Endothelial cell of umbilical vein (primary cell): ENCODE data around the gene CLEC7A. TPM values are rescaled to one million over a fixed set of nuclear protein-coding genes. Genes with fewer than 3 reads are reported as not detected.
A peak's percentile ranks its signal among the peaks of the same experiment; 100 is the strongest.

Experiments
- BruUV-seq: library from RNA; stranded (reverse); fragments of 400-500 nt; replicated peaks from 2 replicates; lab custom pipeline; 2021; lab: Mats Ljungman, UMichigan
- CTCF ChIA-PET: fragments of 300-600, 350-600 bp; sonication (Branson Sonifier 250); formaldehyde crosslinking; loops from one replicate; lab custom pipeline; 2021; ENCODE audit warnings: antibody characterized with exemption, inconsistent platforms; lab: Charles Lee
- POLR2A ChIA-PET: fragments of 300-600, 350-600 bp; sonication (Branson Sonifier 250); formaldehyde crosslinking; loops from one replicate; lab custom pipeline; 2021; ENCODE audit warnings: antibody characterized with exemption, inconsistent platforms; lab: Charles Lee
- DNase-seq: peaks from one replicate; pipeline ENCODE4 v3.0.0-alpha.2; 2011; ENCODE audit warnings: low read depth, low spot score
- FAIRE-seq: peaks from 2 replicates; lab custom pipeline; 2011; peaks lifted over from hg19 to GRCh38; lab: Jason Lieb, UNC
- H2AFZ ChIP-seq: 2 replicates; pipeline ENCODE4 v1.6.0; 2012; ENCODE audit warnings: low read depth, low read length, control low read depth, inconsistent platforms
- H3K27ac ChIP-seq: 2 replicates; pipeline ENCODE4 v1.5.1; 2011; ENCODE audit warnings: low read depth, mild to moderate bottlenecking, control low read depth, low read length, moderate library complexity; ENCODE audit not compliant: insufficient read depth
- H3K27me3 ChIP-seq, 2 experiments: 2 replicates each; pipeline versions ENCODE4 v1.6.0 to v1.6.1; 2011; ENCODE audit warnings: low read length in 2 of 2, mixed read lengths in 1 of 2; ENCODE audit not compliant: control insufficient read depth in 2 of 2, insufficient read depth in 2 of 2
- H3K36me3 ChIP-seq, 2 experiments: 2 replicates in 1 of 2; 3 replicates in 1 of 2; pipeline ENCODE4 v1.5.1; 2011; ENCODE audit warnings: low read length in 2 of 2, mild to moderate bottlenecking in 1 of 2, moderate library complexity in 1 of 2; ENCODE audit not compliant: control insufficient read depth in 2 of 2, insufficient read depth in 2 of 2; ENCODE audit errors: extremely low read depth in 1 of 2
- H3K4me1 ChIP-seq: 3 replicates; pipeline ENCODE4 v1.5.1; 2011; ENCODE audit warnings: mild to moderate bottlenecking, low read length; ENCODE audit not compliant: control insufficient read depth, insufficient read depth; ENCODE audit errors: extremely low read depth
- H3K4me2 ChIP-seq: 2 replicates; pipeline ENCODE4 v1.6.1; 2011; ENCODE audit warnings: low read length, control low read depth, mixed read lengths; ENCODE audit not compliant: insufficient read depth
- H3K4me3 ChIP-seq, 3 experiments: fragments of 200-600 bp in 1 of 3; sonication (generic), shearing (Covaris generic) in 1 of 3; replicated peaks in 1 of 3; 2 replicates each; pipeline ENCODE4 v1.5.1; 2011 to 2016; ENCODE audit warnings: control low read depth in 3 of 3, low read length in 3 of 3, mild to moderate bottlenecking in 2 of 3, inconsistent platforms in 1 of 3, low read depth in 1 of 3, moderate library complexity in 1 of 3; ENCODE audit not compliant: insufficient read depth in 1 of 3
- H3K79me2 ChIP-seq: 2 replicates; pipeline ENCODE4 v1.6.0; 2012; ENCODE audit warnings: low read length, inconsistent platforms; ENCODE audit not compliant: control insufficient read depth, insufficient read depth
- H3K9ac ChIP-seq: replicated peaks from 2 replicates; pipeline ENCODE3; 2011; ENCODE audit warnings: low read length, control low read depth; ENCODE audit not compliant: insufficient read depth; ENCODE audit errors: extremely low read depth
- H3K9me1 ChIP-seq: replicated peaks from 3 replicates; pipeline ENCODE4 v1.6.0; 2011; ENCODE audit warnings: mild to moderate bottlenecking, low read length; ENCODE audit not compliant: control insufficient read depth, insufficient read depth; ENCODE audit errors: extremely low read depth
- H3K9me3 ChIP-seq: replicated peaks from 2 replicates; pipeline ENCODE4 v1.5.1; 2012; ENCODE audit warnings: low read length, inconsistent platforms; ENCODE audit not compliant: control insufficient read depth, insufficient read depth
- H4K20me1 ChIP-seq: replicated peaks from 2 replicates; pipeline ENCODE3; 2011; ENCODE audit warnings: mild to moderate bottlenecking, low read length; ENCODE audit not compliant: control insufficient read depth, insufficient read depth; ENCODE audit errors: extremely low read depth
- CTCF ChIP-seq, 2 donors: IDR thresholded peaks; 1 replicate in 1 of 2; 2 replicates in 1 of 2; pipeline ENCODE4 v1.5.1; 2011; ENCODE audit warnings: low read length in 2 of 2, mild to moderate bottlenecking in 2 of 2, moderate library complexity in 2 of 2, control low read depth in 1 of 2, inconsistent platforms in 1 of 2, low read depth in 1 of 2; ENCODE audit not compliant: insufficient read depth in 1 of 2; ENCODE audit errors: extremely low read depth in 1 of 2
- EZH2 ChIP-seq: IDR thresholded peaks from 2 replicates; pipeline ENCODE4 v1.6.1; 2012; ENCODE audit warnings: borderline replicate concordance, low read depth, mild to moderate bottlenecking, moderate library complexity, low read length, inconsistent platforms; ENCODE audit not compliant: severe bottlenecking
- FOS ChIP-seq: IDR thresholded peaks from 2 replicates; pipeline ENCODE4 v1.6.1; 2011; ENCODE audit warnings: mild to moderate bottlenecking, low read length, moderate library complexity, borderline replicate concordance; ENCODE audit not compliant: insufficient read depth
- GATA2 ChIP-seq: IDR thresholded peaks from 2 replicates; pipeline ENCODE4 v1.7.0; 2011; ENCODE audit warnings: low read depth, mild to moderate bottlenecking, moderate library complexity, mixed read lengths, low read length; ENCODE audit not compliant: insufficient read length, insufficient read depth
- JUN ChIP-seq: IDR thresholded peaks from 2 replicates; pipeline ENCODE4 v1.6.1; 2011; ENCODE audit warnings: borderline replicate concordance, low read depth; ENCODE audit not compliant: insufficient read length, insufficient read depth
- MAX ChIP-seq: IDR thresholded peaks from 2 replicates; pipeline ENCODE4 v1.6.1; 2011; ENCODE audit not compliant: insufficient read depth, insufficient read length
- MYC ChIP-seq: IDR thresholded peaks from one replicate; pipeline ENCODE4 v1.6.1; 2011; ENCODE audit warnings: mild to moderate bottlenecking, low read depth, low read length
- POLR2A ChIP-seq: IDR thresholded peaks from 2 replicates; pipeline ENCODE4 v1.6.1; 2012; ENCODE audit warnings: low read depth, mild to moderate bottlenecking, control low read depth, low read length
- POLR2AphosphoS5 ChIP-seq: IDR thresholded peaks from 2 replicates; pipeline ENCODE4 v1.6.1; 2012; ENCODE audit warnings: low read depth, mild to moderate bottlenecking, control low read depth, low read length, moderate library complexity; ENCODE audit not compliant: insufficient read depth
- dilution Hi-C: fragments of 300-500 bp; cut with MboI; formaldehyde crosslinking; loops from one replicate; pipeline ENCODE4 v1.15.0; 2019; ENCODE audit warnings: low sequenced_read_pairs; ENCODE audit not compliant: extremely low pct_ligation_motif_present
- intact Hi-C: fragments of 100-400 bp; cut with micrococcal nuclease; formaldehyde crosslinking; loops from one replicate; pipeline ENCODE4 v1.10.0; 2022
- polyA plus RNA-seq, 4 experiments: library from polyadenylated mRNA; depleted of rRNA in 3 of 4; stranded (reverse) in 3 of 4; unstranded in 1 of 4; fragments of >200 nt; gene quantifications; 2 replicates each; pipeline versions ENCODE4 v1.2.1 to v1.2.3, GENCODE V29; 2011 to 2012; ENCODE audit warnings: missing spikeins in 1 of 4
- total RNA-seq: library from RNA; stranded (reverse); gene quantifications from 2 replicates; pipeline ENCODE4 v1.2.3, GENCODE V29; 2021

CLEC7A gene
- total and polyA plus RNA-seq, 2 donors (not counting 3 experiments of a cell fraction or from before 2014, with no cell fraction given) = not detected

- dilution Hi-C loops (no loop called here), intact Hi-C loops (no loop called here)
- TF ChIP-seq CTCF (IDR thresholded peaks at IDR 0.05; ENCODE audit: extremely low read depth in 1 of 2, insufficient read depth in 1 of 2, low read depth in 1 of 2, low read length in 2 of 2) (no peak), GATA2 (no peak), POLR2A (no peak), MYC (no peak)
- DNase-seq = peak; percentile 55
- Histone ChIP-seq H4K20me1 (no peaks in the 10 kb centered on the region), H2AFZ (no peak overlapping the region), H3K79me2 (no peaks in the 10 kb centered on the region), H3K27ac (no peak overlapping the region), H3K9me3 (no peaks in the 10 kb centered on the region), H3K4me1 (peaks cover 6% of the 10 kb centered on the region), H3K36me3 (peaks cover 3 to 6% of the 10 kb centered on the region in 2 experiments), H3K4me2 (no peak overlapping the region), H3K9me1 (no peaks in the 10 kb centered on the region), H3K4me3 (no peak overlapping the region), H3K27me3 (no peaks in the 10 kb centered on the region), H3K9ac (no peak overlapping the region)
- FAIRE-seq = no peak
- ChIA-PET POLR2A (no interaction called here), CTCF (no interaction called here)
- BruUV-seq = no TSS peak
Measured at GRCh38 chr12:10075451-10075850, 54.5 kb downstream of the CLEC7A start.

GRCh38 chr12:10073261-10073660, 56.7 kb downstream of the CLEC7A start:
- dilution Hi-C loops = no loop called here
- POLR2A ChIA-PET = no interaction called here

More at GRCh38 chr12:10073261-10073660, 56.7 kb downstream of the CLEC7A start:
- FAIRE-seq = no peak
- no peak overlapping the region for H3K9ac ChIP-seq
- no peak overlapping the region for H3K4me2 ChIP-seq
- H3K27ac ChIP-seq = no peak overlapping the region
- H3K4me3 ChIP-seq = no peak overlapping the region
- H3K9me3 ChIP-seq = no peaks in the 10 kb centered on the region
- intact Hi-C loops = no loop called here
- CTCF ChIA-PET = interaction anchor here (0.8 kb wide), 1 partner anchor 9 kb away, joined by 3 read pairs; no protein-coding TSS in a partner anchor
- peaks cover 23% of the 10 kb centered on the region for H3K4me1 ChIP-seq
- BruUV-seq = no TSS peak
- H2AFZ ChIP-seq = no peak overlapping the region
- DNase-seq = no peak
- no peaks in the 10 kb centered on the region for H3K27me3 ChIP-seq
- no peaks in the 10 kb centered on the region for H4K20me1 ChIP-seq
- no peaks in the 10 kb centered on the region for H3K9me1 ChIP-seq
- H3K79me2 ChIP-seq = no peaks in the 10 kb centered on the region
- peaks cover 3 to 6% of the 10 kb centered on the region in 2 experiments for H3K36me3 ChIP-seq
- no peak for TF ChIP-seq JUN
- TF ChIP-seq POLR2AphosphoS5 = no peak
- TF ChIP-seq CTCF (IDR thresholded peaks at IDR 0.05; ENCODE audit: extremely low read depth in 1 of 2, insufficient read depth in 1 of 2, low read depth in 1 of 2, low read length in 2 of 2) = no peak
- TF ChIP-seq EZH2 = no peak
- no peak for TF ChIP-seq MYC
- TF ChIP-seq FOS = no peak
- no peak for TF ChIP-seq MAX
